ENCODE results near the gene FLNB.
"Not testable (repeated sequence)": the region's sequence is repeated elsewhere in the genome, so short reads cannot be mapped to it uniquely, and the experiment has no call there.

The FLNB gene

DNA sequence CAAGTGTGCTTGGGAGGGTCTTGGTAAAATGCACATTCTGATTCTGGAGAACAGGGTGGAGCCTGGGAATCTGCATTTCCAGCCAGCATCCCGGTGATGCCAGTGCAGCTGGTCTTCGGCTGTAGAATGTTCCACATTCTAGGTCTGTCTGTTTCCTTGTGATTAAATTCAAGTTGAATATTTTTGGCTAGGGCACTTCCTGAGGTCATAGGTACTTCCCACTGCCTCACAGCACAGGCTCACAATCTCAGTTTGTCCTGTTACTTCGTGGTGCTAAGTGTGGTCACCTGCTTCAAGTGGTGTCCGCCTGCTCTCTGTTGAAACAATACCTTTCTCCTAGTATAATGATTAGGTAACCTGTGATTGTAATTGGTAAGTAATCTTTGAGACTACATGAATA, 40.1 kb downstream of the FLNB start:
- Histone ChIP-seq H3K4me3 (ENCODE audit: low read length in 2 of 2) (no peak overlapping the region), H3K27ac (replicated peaks; ENCODE audit: low read length) (no peak overlapping the region), H3K23ac (ENCODE audit: low read depth, low read length, poor library complexity) (no peak overlapping the region), H3K36me3 (replicated peaks in 1 of 2; ENCODE audit: control insufficient read depth in 2 of 2, insufficient read depth in 2 of 2, low read length in 2 of 2) (no peaks in the 10 kb centered on the region), H3K9ac (ENCODE audit: low read depth, low read length, poor library complexity) (no peak overlapping the region), H4K91ac (ENCODE audit: low read depth, low read length, poor library complexity) (no peak overlapping the region), H2BK120ac (ENCODE audit: low read depth, low read length) (no peak overlapping the region), H3K79me1 (ENCODE audit: low read depth, low read length) (peaks cover 3% of the 10 kb centered on the region), H3K14ac (ENCODE audit: low read length) (no peak overlapping the region), H2AFZ (ENCODE audit: low read length) (no peak overlapping the region), H3K27me3 (ENCODE audit: control insufficient read depth in 3 of 3, insufficient read depth in 3 of 3, low read depth in 1 of 3, low read length in 3 of 3) (no peaks in the 10 kb centered on the region), H2BK15ac (ENCODE audit: low read length) (no peak overlapping the region), H3K4ac (ENCODE audit: low read length) (no peak overlapping the region), H3K4me1 (ENCODE audit: control insufficient read depth in 2 of 2, insufficient read depth in 1 of 2, low read depth in 1 of 2, low read length in 2 of 2) (peaks cover 10 to 24% of the 10 kb centered on the region in 2 donors), H4K8ac (ENCODE audit: low read depth, low read length) (no peak overlapping the region), H3K18ac (ENCODE audit: low read length) (no peak overlapping the region), H3K9me3 (replicated peaks in 1 of 2; ENCODE audit: control insufficient read depth in 2 of 2, insufficient read depth in 1 of 2, low read depth in 1 of 2, low read length in 2 of 2) (no peaks in the 10 kb centered on the region), H2BK12ac (ENCODE audit: low read length) (no peak overlapping the region), H2AK5ac (ENCODE audit: low read depth, low read length) (no peak overlapping the region), H2BK5ac (ENCODE audit: low read length) (no peak overlapping the region), H3K4me2 (ENCODE audit: insufficient read depth, low read length, poor library complexity, severe bottlenecking) (no peak overlapping the region)
- no peak for DNase-seq (ENCODE audit: low spot score)
- no CpG with 5 or more reads among the region's 4 CpGs for WGBS, 2 donors (ENCODE audit: extremely low coverage in 2 of 2, insufficient read length in 2 of 2, insufficient replicate concordance in 1 of 2)

DNA sequence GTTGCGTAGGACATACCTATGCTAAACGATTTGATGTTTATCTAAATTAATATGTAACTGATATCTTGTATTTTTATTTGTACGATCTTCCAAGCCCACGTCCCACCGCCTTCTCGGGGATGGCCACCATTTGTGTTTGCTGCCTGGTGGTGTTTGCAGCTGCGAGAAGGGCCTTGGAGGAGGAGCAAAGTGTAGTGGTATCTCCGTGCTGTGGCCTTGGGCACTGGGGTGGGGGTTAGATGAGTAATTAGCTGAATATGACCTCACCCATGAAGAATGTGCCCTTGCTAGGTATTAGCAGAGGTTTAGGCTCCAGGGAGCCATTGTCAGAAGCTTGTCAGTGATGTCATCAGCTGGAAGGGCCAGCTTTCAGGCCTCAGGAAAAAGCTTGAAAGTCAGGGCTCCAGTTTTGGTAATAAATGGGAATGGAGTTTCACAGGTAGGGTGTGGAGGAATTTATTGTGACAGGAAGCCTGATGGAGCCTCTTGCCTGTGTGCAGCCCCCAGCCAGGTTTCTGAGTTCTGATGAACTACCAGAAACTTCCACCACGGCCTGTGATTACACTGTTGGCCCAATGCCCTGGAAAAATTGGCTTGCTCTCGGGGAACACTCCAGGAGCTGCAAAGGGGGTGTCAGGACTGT, 41.0 kb downstream of the FLNB start:
- Histone ChIP-seq H2BK120ac (ENCODE audit: low read depth, low read length) (no peak overlapping the region), H2BK5ac (ENCODE audit: low read length) (no peak overlapping the region), H4K8ac (ENCODE audit: low read depth, low read length) (no peak overlapping the region), H2BK15ac (ENCODE audit: low read length) (no peak overlapping the region), H3K27ac (replicated peaks; ENCODE audit: low read length) (peak overlapping the region; percentile 59), H3K18ac (ENCODE audit: low read length) (no peak overlapping the region), H3K4me1 (ENCODE audit: control insufficient read depth in 2 of 2, insufficient read depth in 1 of 2, low read depth in 1 of 2, low read length in 2 of 2) (peaks cover 10 to 21% of the 10 kb centered on the region in 2 donors), H3K4me3 (ENCODE audit: low read length in 2 of 2) (no peak overlapping the region), H3K36me3 (replicated peaks in 1 of 2; ENCODE audit: control insufficient read depth in 2 of 2, insufficient read depth in 2 of 2, low read length in 2 of 2) (no peaks in the 10 kb centered on the region), H3K9ac (ENCODE audit: low read depth, low read length, poor library complexity) (no peak overlapping the region), H3K79me1 (ENCODE audit: low read depth, low read length) (peaks cover 3% of the 10 kb centered on the region), H3K23ac (ENCODE audit: low read depth, low read length, poor library complexity) (no peak overlapping the region), H3K14ac (ENCODE audit: low read length) (no peak overlapping the region), H3K9me3 (replicated peaks in 1 of 2; ENCODE audit: control insufficient read depth in 2 of 2, insufficient read depth in 1 of 2, low read depth in 1 of 2, low read length in 2 of 2) (no peaks in the 10 kb centered on the region), H3K4me2 (ENCODE audit: insufficient read depth, low read length, poor library complexity, severe bottlenecking) (no peak overlapping the region), H2BK12ac (ENCODE audit: low read length) (no peak overlapping the region), H3K4ac (ENCODE audit: low read length) (no peak overlapping the region), H2AK5ac (ENCODE audit: low read depth, low read length) (no peak overlapping the region), H4K91ac (ENCODE audit: low read depth, low read length, poor library complexity) (no peak overlapping the region), H2AFZ (ENCODE audit: low read length) (peak overlapping the region; percentile 40), H3K27me3 (ENCODE audit: control insufficient read depth in 3 of 3, insufficient read depth in 3 of 3, low read depth in 1 of 3, low read length in 3 of 3) (no peaks in the 10 kb centered on the region)
- peak; percentile 62 for DNase-seq (ENCODE audit: low spot score)
- WGBS, 2 donors (ENCODE audit: extremely low coverage in 2 of 2, insufficient read length in 2 of 2, insufficient replicate concordance in 1 of 2), result no CpG with 5 or more reads among the region's 10 CpGs

- no peak overlapping the region for H3K18ac ChIP-seq (ENCODE audit: low read length)
- H2BK120ac ChIP-seq (ENCODE audit: low read depth, low read length), result no peak overlapping the region
- no peak overlapping the region for H4K91ac ChIP-seq (ENCODE audit: low read depth, low read length, poor library complexity)
- H3K23ac ChIP-seq (ENCODE audit: low read depth, low read length, poor library complexity), result no peak overlapping the region
- no peak overlapping the region for H4K8ac ChIP-seq (ENCODE audit: low read depth, low read length)
- DNase-seq (ENCODE audit: low spot score), result no peak
- H3K9me3 ChIP-seq (replicated peaks in 1 of 2; ENCODE audit: control insufficient read depth in 2 of 2, insufficient read depth in 1 of 2, low read depth in 1 of 2, low read length in 2 of 2), result no peaks in the 10 kb centered on the region
- H3K4me1 ChIP-seq (ENCODE audit: control insufficient read depth in 2 of 2, insufficient read depth in 1 of 2, low read depth in 1 of 2, low read length in 2 of 2), result peaks cover 10 to 21% of the 10 kb centered on the region in 2 donors
- H2BK15ac ChIP-seq (ENCODE audit: low read length), result no peak overlapping the region
- no peak overlapping the region for H3K4me2 ChIP-seq (ENCODE audit: insufficient read depth, low read length, poor library complexity, severe bottlenecking)
- H3K79me1 ChIP-seq (ENCODE audit: low read depth, low read length), result no peaks in the 10 kb centered on the region
- H3K4me3 ChIP-seq (ENCODE audit: low read length in 2 of 2), result no peak overlapping the region
- H3K27ac ChIP-seq (replicated peaks; ENCODE audit: low read length), result no peak overlapping the region
- no peak overlapping the region for H2AFZ ChIP-seq (ENCODE audit: low read length)
- H2BK12ac ChIP-seq (ENCODE audit: low read length), result no peak overlapping the region
- H3K4ac ChIP-seq (ENCODE audit: low read length), result no peak overlapping the region
- H2AK5ac ChIP-seq (ENCODE audit: low read depth, low read length), result no peak overlapping the region
- WGBS, 2 donors (ENCODE audit: extremely low coverage in 2 of 2, insufficient read length in 2 of 2, insufficient replicate concordance in 1 of 2), result no CpG with 5 or more reads among the region's 9 CpGs
- no peak overlapping the region for H3K14ac ChIP-seq (ENCODE audit: low read length)
- no peak overlapping the region for H3K9ac ChIP-seq (ENCODE audit: low read depth, low read length, poor library complexity)
- H3K27me3 ChIP-seq (ENCODE audit: control insufficient read depth in 3 of 3, insufficient read depth in 3 of 3, low read depth in 1 of 3, low read length in 3 of 3), result no peaks in the 10 kb centered on the region
- no peak overlapping the region for H2BK5ac ChIP-seq (ENCODE audit: low read length)
- H3K36me3 ChIP-seq (replicated peaks in 1 of 2; ENCODE audit: control insufficient read depth in 2 of 2, insufficient read depth in 2 of 2, low read length in 2 of 2), result no peaks in the 10 kb centered on the region
These were observed 43.0 kb downstream of the FLNB start for GRCh38 chr3:58051196-58051595.

- not testable (repeated sequence) for H3K4me3 ChIP-seq (ENCODE audit: low read length in 2 of 2); H3K9me3 ChIP-seq (replicated peaks in 1 of 2; ENCODE audit: control insufficient read depth in 2 of 2, insufficient read depth in 1 of 2, low read depth in 1 of 2, low read length in 2 of 2); H3K23ac ChIP-seq (ENCODE audit: low read depth, low read length, poor library complexity); H2BK5ac ChIP-seq (ENCODE audit: low read length); H2BK12ac ChIP-seq (ENCODE audit: low read length); H4K8ac ChIP-seq (ENCODE audit: low read depth, low read length); H3K14ac ChIP-seq (ENCODE audit: low read length); H2BK15ac ChIP-seq (ENCODE audit: low read length); H3K18ac ChIP-seq (ENCODE audit: low read length); H3K79me1 ChIP-seq (ENCODE audit: low read depth, low read length); H2AK5ac ChIP-seq (ENCODE audit: low read depth, low read length); H3K27ac ChIP-seq (replicated peaks; ENCODE audit: low read length); H2AFZ ChIP-seq (ENCODE audit: low read length); H3K4ac ChIP-seq (ENCODE audit: low read length); H3K9ac ChIP-seq (ENCODE audit: low read depth, low read length, poor library complexity); H3K4me2 ChIP-seq (ENCODE audit: insufficient read depth, low read length, poor library complexity, severe bottlenecking); H3K36me3 ChIP-seq (replicated peaks in 1 of 2; ENCODE audit: control insufficient read depth in 2 of 2, insufficient read depth in 2 of 2, low read length in 2 of 2); DNase-seq (ENCODE audit: low spot score); H4K91ac ChIP-seq (ENCODE audit: low read depth, low read length, poor library complexity); H3K27me3 ChIP-seq (ENCODE audit: control insufficient read depth in 3 of 3, insufficient read depth in 3 of 3, low read depth in 1 of 3, low read length in 3 of 3); H2BK120ac ChIP-seq (ENCODE audit: low read depth, low read length)
- 100% methylated on average over 1 of the region's 15 CpGs; no CpG with 5 or more reads in 1 of the 2 donors for WGBS, 2 donors (ENCODE audit: extremely low coverage in 2 of 2, insufficient read length in 2 of 2, insufficient replicate concordance in 1 of 2)
- H3K4me1 ChIP-seq (ENCODE audit: control insufficient read depth in 2 of 2, insufficient read depth in 1 of 2, low read depth in 1 of 2, low read length in 2 of 2), result peaks cover 10 to 21% of the 10 kb centered on the region in 2 donors
These were observed 43.5 kb downstream of the FLNB start for GRCh38 chr3:58051658-58052261.

Data from neuronal stem cell (in vitro differentiated cells).